A673 (cell line): ENCODE data around the gene SPNS2.

Experiments
- EZH2 ChIP-seq: fragments of 200-600 bp; sonication (generic); IDR thresholded peaks from 2 replicates; pipeline ENCODE4 v1.6.1; 2017; ENCODE audit warnings: borderline replicate concordance, low read depth, mild to moderate bottlenecking, mixed read lengths, antibody characterized with exemption, low read length; ENCODE audit not compliant: poor library complexity, severe bottlenecking
- TF ChIP-seq, protein P1 (sequence below): fragments of 300-800, 200-600 bp; sonication (generic); conservative IDR thresholded peaks from 2 replicates; pipeline ENCODE4 v1.5.1; 2017; ENCODE audit warnings: low read depth, mild to moderate bottlenecking, antibody characterized with exemption, low read length, moderate library complexity, mixed read lengths

DNA sequence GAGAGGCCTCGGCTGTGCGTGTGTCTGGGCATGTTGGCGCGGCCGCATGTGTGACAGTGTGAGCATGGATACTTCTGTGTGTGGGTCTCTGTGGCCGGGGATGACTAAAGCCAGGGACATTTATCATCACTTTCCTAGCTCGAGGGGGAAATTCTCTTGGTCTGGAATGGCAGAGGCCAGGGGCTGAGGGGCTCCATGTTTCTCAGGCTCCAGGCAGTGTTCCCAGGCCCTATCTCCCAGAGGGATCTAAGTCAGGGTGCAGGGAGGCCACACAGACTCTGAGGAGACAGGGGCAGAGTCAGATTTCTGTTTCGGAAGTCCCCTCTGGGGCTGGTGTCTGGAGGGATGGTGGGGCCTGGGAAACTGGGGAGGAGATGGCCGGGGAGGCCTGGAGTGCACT is 23.7 kb upstream of the SPNS2 start:
- TF ChIP-seq, protein P1, sequence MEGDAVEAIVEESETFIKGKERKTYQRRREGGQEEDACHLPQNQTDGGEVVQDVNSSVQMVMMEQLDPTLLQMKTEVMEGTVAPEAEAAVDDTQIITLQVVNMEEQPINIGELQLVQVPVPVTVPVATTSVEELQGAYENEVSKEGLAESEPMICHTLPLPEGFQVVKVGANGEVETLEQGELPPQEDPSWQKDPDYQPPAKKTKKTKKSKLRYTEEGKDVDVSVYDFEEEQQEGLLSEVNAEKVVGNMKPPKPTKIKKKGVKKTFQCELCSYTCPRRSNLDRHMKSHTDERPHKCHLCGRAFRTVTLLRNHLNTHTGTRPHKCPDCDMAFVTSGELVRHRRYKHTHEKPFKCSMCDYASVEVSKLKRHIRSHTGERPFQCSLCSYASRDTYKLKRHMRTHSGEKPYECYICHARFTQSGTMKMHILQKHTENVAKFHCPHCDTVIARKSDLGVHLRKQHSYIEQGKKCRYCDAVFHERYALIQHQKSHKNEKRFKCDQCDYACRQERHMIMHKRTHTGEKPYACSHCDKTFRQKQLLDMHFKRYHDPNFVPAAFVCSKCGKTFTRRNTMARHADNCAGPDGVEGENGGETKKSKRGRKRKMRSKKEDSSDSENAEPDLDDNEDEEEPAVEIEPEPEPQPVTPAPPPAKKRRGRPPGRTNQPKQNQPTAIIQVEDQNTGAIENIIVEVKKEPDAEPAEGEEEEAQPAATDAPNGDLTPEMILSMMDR, result no peak
- TF ChIP-seq EZH2, result no peak
